Activated naive CD4-positive, alpha-beta T cell treated with anti-CD3 and anti-CD28 coated beads for 36 hours (primary cell): Measurements from ENCODE around the gene ITPR1. TPM values are rescaled to one million over a fixed set of nuclear protein-coding genes. Genes with fewer than 3 reads are reported as not detected.
A peak's percentile ranks its signal among the peaks of the same experiment; 100 is the strongest.

Experiments used
- CTCF ChIA-PET: fragments of 350-600 bp; sonication (Branson Sonifier 250); formaldehyde crosslinking; loops from one replicate; lab custom pipeline; 2021; ENCODE audit warnings: antibody characterized with exemption; lab: Charles Lee
- DNase-seq: peaks from one replicate; pipeline ENCODE4 v3.0.0-alpha.2; 2020
- H3K27ac Mint-ChIP-seq: one replicate; pipeline ENCODE4 v1.8.0; 2021; ENCODE audit warnings: mild to moderate bottlenecking, mixed read lengths
- H3K27me3 Mint-ChIP-seq: one replicate; pipeline ENCODE4 v1.8.0; 2021; ENCODE audit warnings: low read depth, mixed read lengths
- H3K36me3 Mint-ChIP-seq: one replicate; pipeline ENCODE4 v1.8.0; 2021; ENCODE audit warnings: low read depth, mixed read lengths
- H3K4me1 Mint-ChIP-seq: one replicate; pipeline ENCODE4 v1.8.0; 2021; ENCODE audit warnings: low read depth, mixed read lengths
- H3K4me3 Mint-ChIP-seq: one replicate; pipeline ENCODE4 v1.8.0; 2021; ENCODE audit warnings: mild to moderate bottlenecking, moderate library complexity, mixed read lengths
- H3K9me3 Mint-ChIP-seq: one replicate; pipeline ENCODE4 v1.8.0; 2021; ENCODE audit warnings: mixed read lengths
- intact Hi-C: fragments of 100-400 bp; cut with micrococcal nuclease; formaldehyde crosslinking; loops from one replicate; pipeline ENCODE4 v1.15.1; 2023
- total RNA-seq, 2 experiments: library from RNA; stranded (reverse); gene quantifications; one replicate each; pipeline ENCODE4 v1.2.3, GENCODE V29; 2021

The ITPR1 gene
- total RNA-seq, 2 experiments from 2014 or later, result 38.5 to 41.1 TPM

- peaks cover 18% of the 10 kb centered on the region for H3K4me1 Mint-ChIP-seq
- H3K27me3 Mint-ChIP-seq, result no peaks in the 10 kb centered on the region
- H3K4me3 Mint-ChIP-seq, result peak within 1 kb of the TSS; percentile 82
- CTCF ChIA-PET, result interaction anchor here (1.1 to 1.3 kb wide), 3 partner anchors 27 to 167 kb away, joined by 3 to 5 read pairs (median 4); no protein-coding TSS in a partner anchor
- peak; percentile 80 for DNase-seq
- peak within 1 kb of the TSS; percentile 78 for H3K27ac Mint-ChIP-seq
- intact Hi-C loops, result loop anchor here (1.0 to 2.0 kb wide), 5 partner anchors 26 to 164 kb away; partner anchors contain the start of genes ITPR1 and SETMAR
- no peaks in the 10 kb centered on the region for H3K9me3 Mint-ChIP-seq
- no peaks in the 10 kb centered on the region for H3K36me3 Mint-ChIP-seq
These were observed 26.2 kb upstream of the ITPR1 start, which contains the start of gene SUMF1 for GRCh38 chr3:4466741-4467521. Gene SUMF1, minus strand, starts transcription at chr3:4467269. Its CDS starts 24 bp downstream, at chr3:4467245.

DNA sequence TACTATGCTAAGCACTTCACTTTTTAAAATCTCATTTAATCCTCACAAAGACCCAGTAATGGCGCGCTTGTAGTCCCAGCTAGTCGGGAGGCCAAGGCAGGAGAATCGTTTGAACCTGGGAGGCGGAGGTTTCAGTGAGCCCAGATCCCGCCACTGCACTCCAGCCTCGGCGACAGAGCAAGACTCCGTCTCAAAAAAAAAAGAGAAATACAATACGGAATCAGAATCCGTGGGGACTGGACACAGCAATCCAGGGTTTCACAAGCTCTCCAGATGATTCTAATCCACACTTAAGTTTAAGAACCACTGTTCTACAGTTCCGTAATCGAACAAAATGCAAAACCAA, 25.7 kb upstream of the ITPR1 start:
- Mint-ChIP-seq H3K27ac (peak overlapping the region; percentile 78), H3K27me3 (no peaks in the 10 kb centered on the region), H3K4me3 (peak overlapping the region; percentile 82), H3K4me1 (peaks cover 16% of the 10 kb centered on the region), H3K9me3 (no peaks in the 10 kb centered on the region), H3K36me3 (no peaks in the 10 kb centered on the region)
- CTCF ChIA-PET, result interaction anchor here (0.6 to 1.3 kb wide), 4 partner anchors 27 to 577 kb away, joined by 3 to 6 read pairs (median 4); no protein-coding TSS in a partner anchor
- intact Hi-C loops, result loop anchor here (1.0 to 2.0 kb wide), 5 partner anchors 26 to 164 kb away; partner anchors contain the start of genes ITPR1 and SETMAR
- DNase-seq, result no peak

- H3K4me1 Mint-ChIP-seq, result peaks cover 12% of the 10 kb centered on the region
- intact Hi-C loops, result no loop called here
- no peaks in the 10 kb centered on the region for H3K36me3 Mint-ChIP-seq
- CTCF ChIA-PET, result no interaction called here
- no peak overlapping the region for H3K4me3 Mint-ChIP-seq
- H3K27me3 Mint-ChIP-seq, result peaks cover 8% of the 10 kb centered on the region
- H3K27ac Mint-ChIP-seq, result no peak overlapping the region
- DNase-seq, result no peak
- no peaks in the 10 kb centered on the region for H3K9me3 Mint-ChIP-seq
These were observed 21.2 kb upstream of the ITPR1 start for GRCh38 chr3:4471907-4472306.

DNA sequence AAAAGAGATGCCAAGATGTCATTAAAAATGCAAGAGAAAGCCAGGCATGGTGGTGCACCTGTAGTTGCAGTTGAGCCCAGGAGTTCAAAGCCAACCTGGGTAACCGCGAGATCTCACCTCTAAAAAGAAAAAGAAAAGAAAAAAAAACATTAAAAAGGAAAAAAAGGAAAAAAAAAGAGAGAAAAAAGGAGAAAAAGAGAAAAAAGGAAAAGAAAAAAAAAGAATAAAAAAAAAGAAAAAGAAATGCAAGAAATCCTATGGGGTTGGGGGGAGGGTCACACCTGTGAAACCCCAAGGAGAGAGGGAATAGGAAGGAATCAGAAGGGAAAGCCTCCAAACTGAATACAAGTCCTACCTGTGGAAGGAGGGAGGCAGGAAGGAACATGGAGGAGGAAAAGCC, 20.8 kb upstream of the ITPR1 start:
- Mint-ChIP-seq H3K4me1 (peaks cover 10% of the 10 kb centered on the region), H3K36me3 (no peaks in the 10 kb centered on the region), H3K4me3 (no peak overlapping the region), H3K27ac (no peak overlapping the region), H3K27me3 (peaks cover 10% of the 10 kb centered on the region), H3K9me3 (no peaks in the 10 kb centered on the region)
- intact Hi-C loops, result no loop called here
- no peak for DNase-seq
- CTCF ChIA-PET, result interaction anchor here (0.6 kb wide), 1 partner anchor 212 kb away, joined by 3 read pairs; no protein-coding TSS in a partner anchor

DNA sequence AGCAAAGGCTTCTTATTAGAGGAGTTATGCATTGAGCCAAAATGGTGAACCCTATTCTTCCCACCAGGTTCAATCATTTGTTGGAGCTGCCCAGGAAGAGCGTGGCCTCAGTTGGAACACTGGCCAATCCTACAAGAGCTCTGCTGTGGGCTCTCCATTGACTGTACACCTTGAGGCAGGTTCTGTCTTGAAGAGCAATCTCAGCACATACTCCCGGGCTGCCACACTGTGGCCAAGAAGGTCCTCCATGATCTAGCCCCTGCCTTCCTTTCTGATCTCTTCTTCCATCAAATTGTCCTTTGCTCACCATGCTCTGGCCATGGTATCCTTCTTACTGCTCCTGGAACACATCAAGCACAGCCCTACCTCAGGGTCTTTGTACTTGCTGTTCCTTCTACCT, 20.4 kb upstream of the ITPR1 start:
- no peaks in the 10 kb centered on the region for H3K36me3 Mint-ChIP-seq
- no peak for DNase-seq
- CTCF ChIA-PET, result interaction anchor here (0.6 kb wide), 1 partner anchor 212 kb away, joined by 3 read pairs; no protein-coding TSS in a partner anchor
- peaks cover 9% of the 10 kb centered on the region for H3K4me1 Mint-ChIP-seq
- H3K9me3 Mint-ChIP-seq, result no peaks in the 10 kb centered on the region
- H3K27me3 Mint-ChIP-seq, result peaks cover 10% of the 10 kb centered on the region
- H3K4me3 Mint-ChIP-seq, result no peak overlapping the region
- H3K27ac Mint-ChIP-seq, result no peak overlapping the region
- intact Hi-C loops, result no loop called here

- CTCF ChIA-PET, result interaction anchor here (0.9 to 1.2 kb wide), 3 partner anchors 17 to 159 kb away, joined by 3 to 5 read pairs (median 3); no protein-coding TSS in a partner anchor
- H3K9me3 Mint-ChIP-seq, result no peaks in the 10 kb centered on the region
- no peaks in the 10 kb centered on the region for H3K36me3 Mint-ChIP-seq
- H3K27ac Mint-ChIP-seq, result no peak overlapping the region
- intact Hi-C loops, result loop anchor here (1.0 kb wide), 1 partner anchor 18 kb away; the partner anchor contains the start of gene ITPR1
- peak; percentile 54 for DNase-seq
- peaks cover 10% of the 10 kb centered on the region for H3K27me3 Mint-ChIP-seq
- H3K4me1 Mint-ChIP-seq, result peaks cover 9% of the 10 kb centered on the region
- no peak overlapping the region for H3K4me3 Mint-ChIP-seq
These were observed 18.3 kb upstream of the ITPR1 start for GRCh38 chr3:4474683-4475490.

DNA sequence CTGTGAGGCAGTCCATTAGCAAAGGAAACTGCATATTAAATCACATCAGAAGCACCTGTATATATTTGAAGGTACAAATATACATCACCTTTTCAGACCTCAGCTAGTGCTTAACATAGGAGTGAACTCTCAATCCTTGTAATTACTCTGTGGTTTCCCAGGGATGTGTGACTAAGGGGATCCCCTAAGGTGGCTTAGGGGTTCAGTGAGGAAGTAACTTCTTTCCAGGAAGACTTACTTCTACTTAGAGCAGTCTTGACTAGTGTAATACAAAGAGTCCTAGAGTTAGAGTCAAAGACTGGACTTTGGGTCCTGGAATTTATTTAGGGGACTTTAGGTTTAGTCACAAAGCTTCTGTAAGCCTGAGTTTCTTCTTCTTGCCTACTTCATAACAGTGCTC, 17.3 kb upstream of the ITPR1 start:
- intact Hi-C loops, result loop anchor here (1.0 kb wide), 1 partner anchor 17 kb away; the partner anchor contains the start of gene ITPR1
- Mint-ChIP-seq H3K27ac (no peak overlapping the region), H3K27me3 (peaks cover 10% of the 10 kb centered on the region), H3K36me3 (no peaks in the 10 kb centered on the region), H3K4me3 (no peak overlapping the region), H3K4me1 (peaks cover 9% of the 10 kb centered on the region), H3K9me3 (no peaks in the 10 kb centered on the region)
- no peak for DNase-seq
- CTCF ChIA-PET, result interaction anchor here (0.9 kb wide), 2 partner anchors 16 to 17 kb away, joined by 3 read pairs; partner anchors contain the start of gene ITPR1

DNA sequence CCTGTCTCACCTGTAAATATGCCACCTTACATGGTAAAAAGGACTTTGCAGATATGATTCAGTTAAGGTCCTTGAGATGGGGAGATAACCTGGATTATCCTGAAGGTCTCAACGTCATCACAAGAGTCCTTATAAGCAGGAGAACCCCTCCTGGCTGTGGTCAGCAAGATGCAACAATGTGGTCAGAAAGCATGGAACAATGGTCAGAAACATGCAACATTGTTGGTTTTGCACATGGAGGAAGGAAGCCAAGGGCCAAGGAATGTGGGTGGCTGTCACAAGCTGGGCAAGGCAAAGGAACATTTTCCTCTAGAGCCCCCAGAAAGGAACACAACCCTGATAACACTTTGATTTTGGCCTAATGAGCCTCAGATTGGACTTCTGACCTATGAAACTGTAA, 16.7 kb upstream of the ITPR1 start:
- DNase-seq, result no peak
- Mint-ChIP-seq H3K4me3 (no peak overlapping the region), H3K4me1 (peaks cover 9% of the 10 kb centered on the region), H3K9me3 (no peaks in the 10 kb centered on the region), H3K36me3 (no peaks in the 10 kb centered on the region), H3K27me3 (peaks cover 10% of the 10 kb centered on the region), H3K27ac (no peak overlapping the region)
- CTCF ChIA-PET, result interaction anchor here (0.9 kb wide), 1 partner anchor 17 kb away, joined by 3 read pairs; the partner anchor contains the start of gene ITPR1
- intact Hi-C loops, result no loop called here

DNA sequence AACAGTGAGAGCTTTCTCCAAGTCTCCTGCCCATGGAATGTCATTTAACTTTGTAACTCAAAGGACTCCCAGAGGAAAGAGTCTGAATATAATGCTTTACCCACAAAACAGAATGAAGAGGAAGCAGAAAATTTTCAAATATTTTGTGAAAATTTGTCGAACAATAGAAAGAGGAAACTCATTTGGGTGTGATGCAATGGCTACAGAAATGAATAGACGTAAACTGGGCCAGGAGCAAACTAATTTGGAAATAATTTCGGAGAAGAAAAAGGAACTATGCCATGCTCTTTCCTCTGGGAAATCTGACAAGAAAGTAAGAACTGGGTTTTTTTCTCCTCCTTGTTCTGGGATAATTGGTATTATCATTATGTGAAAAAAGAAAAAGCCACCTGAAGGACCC, 14.9 kb upstream of the ITPR1 start:
- Mint-ChIP-seq H3K9me3 (no peaks in the 10 kb centered on the region), H3K27ac (no peak overlapping the region), H3K27me3 (peaks cover 10% of the 10 kb centered on the region), H3K36me3 (no peaks in the 10 kb centered on the region), H3K4me1 (peaks cover 9% of the 10 kb centered on the region), H3K4me3 (no peak overlapping the region)
- no peak for DNase-seq
- CTCF ChIA-PET, result no interaction called here
- intact Hi-C loops, result no loop called here

DNA sequence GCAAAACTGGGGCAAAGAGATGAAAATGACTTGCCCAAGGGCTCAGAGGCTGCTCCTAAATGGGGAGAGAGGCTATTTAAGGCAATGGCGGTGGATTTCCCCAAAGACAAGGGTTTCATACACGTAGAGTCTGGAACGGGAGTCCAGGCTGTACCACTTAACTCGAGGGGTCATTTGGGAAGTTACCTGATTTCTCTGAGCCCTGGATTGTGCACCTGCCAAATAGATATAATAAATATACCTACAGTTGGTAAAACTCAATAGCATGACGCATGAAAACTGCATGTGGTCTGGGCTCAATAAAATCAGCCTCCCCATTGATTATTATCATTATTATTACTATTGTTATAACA, 1.3 kb upstream of the ITPR1 start:
- CTCF ChIA-PET, result interaction anchor here (0.5 to 4.2 kb wide), 5 partner anchors 16 to 141 kb away, joined by 3 to 17 read pairs (median 3); no protein-coding TSS in a partner anchor
- peaks cover 2% of the 10 kb centered on the region for H3K36me3 Mint-ChIP-seq
- H3K27ac Mint-ChIP-seq, result no peak overlapping the region
- peaks cover 4% of the 10 kb centered on the region for H3K27me3 Mint-ChIP-seq
- H3K4me1 Mint-ChIP-seq, result peaks cover 29% of the 10 kb centered on the region
- DNase-seq, result no peak
- H3K4me3 Mint-ChIP-seq, result peak overlapping the region; percentile 87
- intact Hi-C loops, result loop anchor here (2.0 to 5.0 kb wide), 5 partner anchors 340 to 1315 kb away; partner anchors contain the start of genes CRBN and EDEM1
- no peaks in the 10 kb centered on the region for H3K9me3 Mint-ChIP-seq

- H3K4me1 Mint-ChIP-seq, result peaks cover 34% of the 10 kb centered on the region
- H3K27ac Mint-ChIP-seq, result no peak overlapping the region
- CTCF ChIA-PET, result interaction anchor here (0.5 to 4.2 kb wide), 11 partner anchors 16 to 532 kb away, joined by 3 to 17 read pairs (median 4); no protein-coding TSS in a partner anchor
- intact Hi-C loops, result loop anchor here (1.0 to 5.0 kb wide), 19 partner anchors 17 to 1315 kb away; partner anchors contain the start of genes ARL8B, CRBN, EDEM1 and SETMAR
- peak overlapping the region; percentile 87 for H3K4me3 Mint-ChIP-seq
- peak; percentile 54 for DNase-seq
- peaks cover 2% of the 10 kb centered on the region for H3K36me3 Mint-ChIP-seq
- H3K27me3 Mint-ChIP-seq, result peaks cover 4% of the 10 kb centered on the region
- H3K9me3 Mint-ChIP-seq, result no peaks in the 10 kb centered on the region
These were observed 737 bp upstream of the ITPR1 start for GRCh38 chr3:4492208-4493013.
